ENCODE results near the gene OR5AK2. TPM values are rescaled to one million over a fixed set of nuclear protein-coding genes. Genes with fewer than 3 reads are reported as not detected.

Gene OR5AK2
- total RNA-seq, 2 donors from 2014 or later, result not detected

- TF ChIP-seq CTCF (IDR thresholded peaks at IDR 0.05), result no peak
- no peak for DNase-seq (ENCODE audit: low spot score)
Measured at GRCh38 chr11:57001674-57002401, 13.1 kb downstream of the OR5AK2 start.

GRCh38 chr11:57008373-57008772 lies 19.7 kb downstream of the OR5AK2 start:
- no peak for DNase-seq (ENCODE audit: low spot score)
- H3K27ac ChIP-seq, result no peak overlapping the region
- H3K36me3 ChIP-seq, result no peaks in the 10 kb centered on the region
- no peaks in the 10 kb centered on the region for H3K9me3 ChIP-seq
- H3K4me1 ChIP-seq (ENCODE audit: control insufficient read depth in 1 of 2, low read depth in 2 of 2), result no peaks in the 10 kb centered on the region
- no peak overlapping the region for H3K4me3 ChIP-seq
- no peak for TF ChIP-seq CTCF (IDR thresholded peaks at IDR 0.05)
- H3K27me3 ChIP-seq (replicated peaks; ENCODE audit: insufficient read depth), result no peaks in the 10 kb centered on the region
- ATAC-seq (ENCODE audit: insufficient number of reproducible peaks, low FRiP score, low read depth), result no peak

More at GRCh38 chr11:57001674-57002401, 13.1 kb downstream of the OR5AK2 start:
- no peaks in the 10 kb centered on the region for H3K27me3 ChIP-seq (replicated peaks; ENCODE audit: insufficient read depth)
- ATAC-seq (ENCODE audit: insufficient number of reproducible peaks, low FRiP score, low read depth), result no peak
- H3K27ac ChIP-seq, result no peak overlapping the region
- no peak overlapping the region for H3K4me3 ChIP-seq
- peaks cover 3% of the 10 kb centered on the region for H3K9me3 ChIP-seq
- H3K36me3 ChIP-seq, result no peaks in the 10 kb centered on the region
- no peaks in the 10 kb centered on the region for H3K4me1 ChIP-seq (ENCODE audit: control insufficient read depth in 1 of 2, low read depth in 2 of 2)

- Histone ChIP-seq H3K36me3 (no peaks in the 10 kb centered on the region), H3K9me3 (no peaks in the 10 kb centered on the region), H3K4me1 (ENCODE audit: control insufficient read depth in 1 of 2, low read depth in 2 of 2) (no peaks in the 10 kb centered on the region), H3K27me3 (replicated peaks; ENCODE audit: insufficient read depth) (no peaks in the 10 kb centered on the region), H3K27ac (no peak overlapping the region), H3K4me3 (no peak overlapping the region)
- DNase-seq (ENCODE audit: low spot score) (no peak), ATAC-seq (ENCODE audit: insufficient number of reproducible peaks, low FRiP score, low read depth) (no peak)
- no peak for TF ChIP-seq CTCF (IDR thresholded peaks at IDR 0.05)
Measured at GRCh38 chr11:57015679-57016078, 27.0 kb downstream of the OR5AK2 start.

- ATAC-seq (ENCODE audit: insufficient number of reproducible peaks, low FRiP score, low read depth) (no peak), DNase-seq (ENCODE audit: low spot score) (no peak)
Measured at GRCh38 chr11:57031556-57031955, 42.8 kb downstream of the OR5AK2 start.

More at GRCh38 chr11:57031556-57031955, 42.8 kb downstream of the OR5AK2 start:
- Histone ChIP-seq H3K4me1 (ENCODE audit: control insufficient read depth in 1 of 2, low read depth in 2 of 2) (no peaks in the 10 kb centered on the region), H3K27me3 (replicated peaks; ENCODE audit: insufficient read depth) (no peaks in the 10 kb centered on the region), H3K9me3 (no peaks in the 10 kb centered on the region), H3K4me3 (no peak overlapping the region), H3K36me3 (no peaks in the 10 kb centered on the region), H3K27ac (no peak overlapping the region)
- TF ChIP-seq CTCF (IDR thresholded peaks at IDR 0.05), result no peak

Other genes starting within 250 kb of the OR5AK2 start
- gene OR9G4, start 240.2 kb upstream of the OR5AK2 start, total RNA-seq, result not detected
- not detected for gene LRRC55, start 193.0 kb downstream of the OR5AK2 start, total RNA-seq
- gene APLNR, start 248.3 kb downstream of the OR5AK2 start, total RNA-seq, result 1 to 10 TPM; 1.8 to 4.3 TPM